CD4-positive, alpha-beta T cell treated with Interleukin-4 for 1 hour (primary cell): ENCODE measurements around the gene CASP8.
A peak's percentile ranks its signal among the peaks of the same experiment; 100 is the strongest.
"Not testable (repeated sequence)": the region's sequence is repeated elsewhere in the genome, so short reads cannot be mapped to it uniquely, and the experiment has no call there.

Source experiments
- DNase-seq, 2 donors: peaks; one replicate each; pipeline ENCODE4 v3.0.0-alpha.2; 2020 to 2022

The CASP8 gene

GRCh38 chr2:201270293-201271001 lies 10.1 kb downstream of the CASP8 start:
- DNase-seq: no peak

GRCh38 chr2:201271917-201272316 lies 11.6 kb downstream of the CASP8 start:
- DNase-seq: no peak

DNA sequence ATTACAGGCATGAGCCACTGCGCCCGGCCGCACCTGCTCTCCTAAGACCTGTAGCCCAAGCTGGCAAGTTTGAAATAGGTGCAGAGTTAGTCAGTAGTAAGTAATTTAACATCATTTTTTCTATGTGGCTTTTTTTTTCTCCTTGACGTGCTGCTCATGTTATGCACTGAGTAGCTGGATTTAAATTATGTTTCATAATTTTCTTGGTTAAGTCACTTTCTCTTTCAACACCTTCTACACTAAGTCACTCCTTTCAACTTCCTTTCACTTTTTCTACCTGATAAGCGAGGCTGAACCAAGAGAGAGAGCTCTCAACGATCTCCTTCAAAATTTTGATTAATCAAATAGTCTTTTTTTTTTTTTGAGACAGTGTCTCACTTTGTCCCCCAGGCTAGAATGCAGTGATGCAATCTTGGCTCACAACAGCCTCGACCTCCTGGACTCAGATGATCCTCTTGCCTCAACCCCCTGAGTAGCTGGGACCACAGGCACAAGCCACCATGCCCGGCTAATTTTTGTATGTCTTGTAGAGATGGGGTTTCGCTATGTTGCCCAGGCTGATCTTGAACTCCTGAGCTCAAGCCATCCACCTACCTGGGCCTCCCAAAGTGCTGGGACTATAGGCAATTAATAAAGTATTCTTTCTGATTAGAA lies 13.1 kb downstream of the CASP8 start:
- peak in 1 of 2 donors; percentile 48 for DNase-seq

DNA sequence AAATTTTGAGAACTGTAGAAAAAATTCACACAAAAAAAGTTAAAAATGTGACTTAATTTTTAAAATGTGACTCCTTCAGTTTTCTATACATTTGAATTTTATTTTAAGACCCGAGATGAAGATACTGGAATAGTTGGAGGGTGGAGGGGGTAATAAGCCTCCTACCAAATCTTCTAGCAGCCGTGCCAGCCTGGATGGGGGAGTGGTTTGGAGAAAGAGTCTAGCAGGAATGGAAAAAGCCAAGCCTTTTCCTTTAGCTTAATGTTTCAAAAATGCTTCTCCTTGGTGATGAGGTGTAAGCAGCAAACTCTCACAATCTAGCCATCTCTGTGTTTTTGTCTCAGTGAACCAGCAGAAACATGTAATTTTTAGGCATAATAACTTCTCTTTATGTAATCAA lies 14.7 kb downstream of the CASP8 start:
- no peak for DNase-seq

DNA sequence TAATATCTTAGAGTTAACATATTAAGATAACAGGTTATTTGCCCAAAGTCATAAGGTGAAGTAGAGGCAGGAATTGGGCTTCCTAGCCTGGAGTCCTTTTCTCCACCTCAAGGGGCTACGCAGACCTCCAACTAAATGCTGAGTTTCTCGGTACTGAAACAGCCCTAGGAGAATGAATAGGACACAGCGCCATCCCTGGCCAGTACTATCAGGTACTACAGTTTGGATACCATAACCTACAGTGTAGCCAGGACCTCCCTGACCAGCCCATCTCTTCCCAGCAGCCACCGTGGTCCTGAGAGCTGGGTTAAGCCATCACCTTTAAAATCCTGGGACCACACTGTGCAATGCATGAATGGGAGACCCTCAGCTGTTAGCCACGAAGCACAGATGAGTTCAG lies 15.7 kb downstream of the CASP8 start:
- no peak for DNase-seq

GRCh38 chr2:201276511-201276910 lies 16.2 kb downstream of the CASP8 start:
- DNase-seq: no peak

DNA sequence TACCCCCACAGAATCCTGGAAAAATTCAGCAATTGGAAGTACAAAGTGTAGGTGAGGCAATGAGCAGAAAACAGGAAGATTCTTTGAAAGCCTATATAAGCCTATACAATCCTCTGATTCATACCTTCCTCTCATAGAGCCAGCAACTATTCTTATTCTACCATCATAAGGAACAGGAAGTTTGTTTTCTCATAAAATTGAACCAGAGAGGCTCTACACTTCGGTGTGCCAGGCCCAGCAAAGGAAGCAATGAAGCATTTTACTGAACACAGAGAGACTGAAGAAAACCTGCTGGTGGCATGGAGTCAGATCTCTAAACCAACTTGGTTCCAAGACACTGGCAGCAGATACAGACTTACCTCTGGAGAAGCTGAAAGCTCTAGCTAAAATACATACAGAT lies 18.7 kb downstream of the CASP8 start:
- no peak for DNase-seq

DNA sequence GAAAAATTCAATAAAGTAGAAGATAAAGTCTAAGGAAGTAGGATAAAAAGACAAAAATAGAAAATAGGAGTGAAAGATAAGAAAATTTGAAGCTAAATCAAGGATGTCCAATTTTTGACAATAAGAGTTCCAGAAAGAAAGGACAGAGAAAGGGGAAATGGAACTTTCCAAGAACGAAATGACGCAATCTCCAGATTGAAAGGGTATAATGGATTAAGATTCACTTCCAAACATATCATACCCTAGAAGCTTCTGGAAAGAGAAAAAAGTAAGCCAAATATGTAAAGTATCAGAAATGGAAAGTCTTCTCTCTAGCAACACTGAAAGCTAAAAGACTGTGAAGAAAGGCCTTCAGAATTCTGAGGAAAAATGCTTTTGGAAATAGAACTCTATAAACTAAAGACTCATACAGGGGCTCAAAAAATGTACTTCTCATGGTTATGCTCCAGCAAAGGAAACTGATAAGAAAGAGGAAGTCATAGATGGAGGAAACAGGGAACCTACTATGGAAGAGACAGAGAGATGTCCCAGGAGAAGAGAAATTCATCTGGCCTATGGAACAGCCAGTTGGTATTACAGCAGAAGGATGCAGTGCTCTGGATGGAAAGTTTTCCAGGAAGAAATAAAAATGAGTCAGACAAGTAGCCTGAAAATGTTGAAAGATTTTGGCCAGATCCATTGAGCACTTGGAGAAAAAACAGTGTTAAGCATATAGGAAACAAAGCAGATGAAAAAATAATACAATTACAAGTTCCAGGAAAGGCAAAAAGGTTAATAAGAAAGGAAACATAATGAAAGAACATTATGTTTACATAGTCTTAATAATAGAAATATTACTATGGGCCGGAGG lies 20.1 kb downstream of the CASP8 start:
- DNase-seq: no peak

- no peak for DNase-seq
Measured at GRCh38 chr2:201285499-201285898, 25.2 kb downstream of the CASP8 start.

GRCh38 chr2:201290457-201291148 lies 30.3 kb downstream of the CASP8 start:
- DNase-seq: not testable (repeated sequence)

- DNase-seq: no peak
Measured at GRCh38 chr2:201298462-201299052, 38.2 kb downstream of the CASP8 start.

DNA sequence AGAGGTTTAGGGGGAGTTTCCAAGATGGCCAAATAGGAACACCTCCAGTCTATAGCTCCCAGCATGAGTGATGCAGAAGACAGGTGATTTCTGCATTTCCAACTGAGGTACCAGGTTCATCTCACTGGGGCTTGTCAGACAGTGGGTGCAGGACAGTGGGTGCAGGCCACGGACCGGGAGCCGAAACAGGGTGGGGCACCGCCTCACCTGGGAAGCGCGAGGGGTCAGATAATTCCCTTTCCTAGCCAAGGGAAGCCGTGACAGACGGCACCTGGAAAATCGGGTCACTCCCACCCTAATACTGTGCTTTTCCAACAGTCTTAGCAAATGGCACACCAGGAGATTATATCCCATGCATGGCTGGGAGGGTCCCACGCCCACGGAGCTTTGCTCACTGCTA lies 39.6 kb downstream of the CASP8 start:
- DNase-seq: not testable (repeated sequence)

GRCh38 chr2:201307876-201308275 lies 47.5 kb downstream of the CASP8 start:
- DNase-seq: no peak

- no peak for DNase-seq
Measured at GRCh38 chr2:201308914-201309313, 48.6 kb downstream of the CASP8 start.

DNA sequence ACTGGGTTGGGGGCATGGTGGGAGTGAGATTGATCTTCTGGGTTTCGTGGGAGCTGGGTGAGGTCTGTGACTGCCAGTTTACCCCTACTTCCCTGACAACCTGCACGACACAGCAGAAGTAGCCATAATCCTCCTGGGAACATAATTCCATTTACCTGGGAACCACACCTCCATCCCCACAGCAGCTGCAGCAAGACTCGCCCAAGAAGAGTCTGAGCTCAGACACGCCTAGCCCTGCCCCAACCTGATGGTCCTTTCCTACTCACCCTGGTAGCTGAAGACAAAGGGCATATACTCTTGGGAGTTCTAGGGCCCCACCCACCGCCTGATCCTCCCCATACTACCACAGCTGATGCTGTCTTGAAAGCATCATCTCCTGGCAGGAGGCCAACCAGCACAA lies 53.0 kb downstream of the CASP8 start:
- no peak for DNase-seq

GRCh38 chr2:201319511-201319910 lies 59.2 kb downstream of the CASP8 start:
- no peak for DNase-seq

GRCh38 chr2:201320257-201320656 lies 59.9 kb downstream of the CASP8 start:
- no peak for DNase-seq

GRCh38 chr2:201320701-201321100 lies 60.4 kb downstream of the CASP8 start:
- no peak for DNase-seq

GRCh38 chr2:201322772-201323171 lies 62.4 kb downstream of the CASP8 start:
- DNase-seq: no peak

- DNase-seq: no peak
Measured at GRCh38 chr2:201327678-201328077, 67.3 kb downstream of the CASP8 start.

DNA sequence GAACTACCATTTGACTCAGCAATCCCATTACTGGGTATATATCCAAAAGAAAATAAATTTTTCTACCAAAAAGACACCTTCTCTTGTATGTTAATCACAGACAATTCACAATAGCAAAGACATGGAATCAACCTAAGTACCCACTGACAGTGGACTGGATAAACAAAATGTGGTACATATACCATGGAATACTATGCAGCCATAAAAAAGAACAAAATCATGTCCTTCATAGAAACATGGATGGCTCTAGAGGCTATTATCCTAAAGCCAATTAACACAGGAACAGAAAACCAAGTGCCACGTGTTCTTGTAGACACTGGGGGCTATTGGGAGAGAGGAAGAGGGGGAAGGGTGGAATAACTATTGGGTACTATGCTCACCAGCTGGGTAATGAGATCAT lies 69.1 kb downstream of the CASP8 start:
- DNase-seq: no peak
